Measurements from ENCODE around the gene AP3S1.
A peak's percentile ranks its signal among the peaks of the same experiment; 100 is the strongest.
"Not testable (repeated sequence)": the region's sequence is repeated elsewhere in the genome, so short reads cannot be mapped to it uniquely, and the experiment has no call there.

Gene AP3S1

DNA sequence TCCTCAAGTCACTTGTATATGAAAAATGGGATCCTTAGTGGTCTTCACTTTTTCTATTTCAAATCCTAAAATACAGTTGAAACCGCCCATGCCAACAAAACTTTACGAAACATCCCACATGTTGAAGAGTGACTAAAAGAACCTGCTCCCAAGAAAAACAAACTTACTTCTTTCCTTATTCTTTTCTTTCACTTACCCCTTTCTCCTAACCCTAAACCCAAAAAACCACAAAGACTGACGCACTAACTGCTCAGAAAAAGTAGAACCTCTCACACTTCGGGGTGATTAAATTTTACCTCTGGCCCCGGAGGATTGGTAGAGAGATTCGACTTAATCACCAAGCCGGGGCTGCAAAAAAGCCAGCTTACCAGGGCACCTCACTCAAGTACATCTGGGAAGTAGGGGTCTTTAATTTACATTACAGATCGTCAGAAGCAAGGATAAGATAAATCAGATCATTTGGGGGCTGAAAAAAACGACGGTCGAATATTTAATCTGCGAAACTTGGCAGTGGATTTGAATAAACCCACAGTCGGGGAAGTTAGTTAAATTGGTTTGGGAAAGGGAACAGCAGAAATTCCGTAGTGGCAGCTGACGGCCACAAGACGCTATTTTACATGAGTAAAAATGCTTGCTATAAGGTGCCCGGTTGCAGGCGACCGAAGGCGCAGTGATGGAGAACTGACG lies 26.6 kb upstream of the AP3S1 start:
- Mint-ChIP-seq H3K27me3 (peaks cover 79% of the 10 kb centered on the region), H3K4me1 (ENCODE audit: low read depth) (peaks cover 22% of the 10 kb centered on the region), H3K9me3 (no peaks in the 10 kb centered on the region), H3K4me3 (peak overlapping the region; percentile 54), H3K36me3 (ENCODE audit: low read depth) (no peaks in the 10 kb centered on the region), H3K27ac (no peak overlapping the region)
- no peak for DNase-seq

DNA sequence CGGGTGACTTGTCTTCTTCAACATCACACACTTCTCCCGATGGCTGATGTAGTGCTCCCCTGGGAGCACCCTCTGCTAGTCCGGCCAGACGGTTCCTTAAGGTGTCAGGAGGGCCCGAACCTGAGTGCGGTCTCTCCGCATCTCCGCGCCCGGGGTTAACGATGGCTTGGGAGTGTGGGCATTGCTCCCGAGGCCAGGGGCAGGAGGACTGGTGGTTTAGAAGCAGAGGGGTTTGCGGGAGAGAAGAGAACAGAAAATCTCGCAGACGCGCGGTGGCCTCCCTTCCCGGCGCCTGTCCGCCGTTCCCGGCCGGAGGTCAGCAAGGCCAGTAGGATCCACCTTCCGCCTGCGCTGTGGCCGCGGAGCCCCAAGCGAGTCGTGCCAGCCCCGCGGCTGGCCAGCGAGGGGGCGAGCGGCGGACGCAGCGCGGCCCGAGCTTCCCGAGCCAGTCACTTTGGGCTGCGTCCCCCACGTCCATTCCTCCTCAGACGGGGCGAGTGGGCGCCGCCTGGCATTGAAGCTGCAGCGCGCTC lies 26.0 kb upstream of the AP3S1 start:
- Mint-ChIP-seq H3K27me3 (peaks cover 81% of the 10 kb centered on the region), H3K4me3 (peak overlapping the region; percentile 71), H3K36me3 (ENCODE audit: low read depth) (no peaks in the 10 kb centered on the region), H3K4me1 (ENCODE audit: low read depth) (peaks cover 22% of the 10 kb centered on the region), H3K27ac (no peak overlapping the region), H3K9me3 (no peaks in the 10 kb centered on the region)
- no peak for DNase-seq

DNA sequence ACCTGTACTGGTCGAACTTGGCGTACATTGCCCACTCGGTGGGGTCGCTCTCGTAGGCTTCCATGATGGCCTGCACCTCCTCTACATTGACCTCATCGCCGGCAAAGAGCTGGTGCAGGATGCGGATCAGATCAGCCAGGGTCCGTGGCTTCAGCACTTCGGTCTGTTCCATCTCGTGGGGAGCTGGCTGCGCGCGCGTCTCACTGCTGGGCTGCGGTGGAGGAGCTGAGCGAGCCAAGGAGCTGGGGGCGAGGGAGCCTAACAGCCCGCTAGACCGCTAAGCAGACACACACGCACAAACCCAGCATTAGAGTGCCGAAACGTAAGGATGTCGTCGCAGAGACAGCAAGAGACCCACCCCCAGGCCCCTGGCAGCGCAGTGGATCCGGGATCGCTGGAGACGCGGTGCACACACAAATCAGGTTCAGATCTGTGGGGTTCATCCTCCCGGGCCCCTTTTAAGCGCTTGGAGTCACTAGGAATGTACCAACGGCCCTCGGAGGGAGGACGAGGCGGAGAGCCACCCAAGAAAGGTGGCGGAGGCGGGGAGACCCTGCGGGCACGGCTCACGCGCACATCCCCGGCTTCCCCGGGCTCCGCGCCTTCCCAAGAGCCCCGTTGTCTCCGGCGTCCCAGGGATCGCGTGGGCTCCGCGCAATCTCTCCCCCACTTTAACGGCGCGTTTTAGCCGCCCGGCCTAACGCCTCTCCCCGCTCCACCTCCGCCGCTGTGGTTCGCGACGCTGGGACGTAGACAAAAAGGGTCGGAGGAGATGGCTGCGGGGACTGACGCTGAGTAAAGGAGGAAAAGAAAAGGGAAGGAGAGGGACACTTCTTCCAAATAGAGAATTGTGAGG lies 25.3 kb upstream of the AP3S1 start, which contains the start of gene CDO1:
Gene CDO1 (minus strand): TSS at position 434 of the 856 bp plus-strand sequence. CDS start 262 bp downstream, at position 172.
- peaks cover 79% of the 10 kb centered on the region for H3K27me3 Mint-ChIP-seq
- DNase-seq: peak; percentile 55
- no peak within 1 kb of the TSS for H3K27ac Mint-ChIP-seq

DNA sequence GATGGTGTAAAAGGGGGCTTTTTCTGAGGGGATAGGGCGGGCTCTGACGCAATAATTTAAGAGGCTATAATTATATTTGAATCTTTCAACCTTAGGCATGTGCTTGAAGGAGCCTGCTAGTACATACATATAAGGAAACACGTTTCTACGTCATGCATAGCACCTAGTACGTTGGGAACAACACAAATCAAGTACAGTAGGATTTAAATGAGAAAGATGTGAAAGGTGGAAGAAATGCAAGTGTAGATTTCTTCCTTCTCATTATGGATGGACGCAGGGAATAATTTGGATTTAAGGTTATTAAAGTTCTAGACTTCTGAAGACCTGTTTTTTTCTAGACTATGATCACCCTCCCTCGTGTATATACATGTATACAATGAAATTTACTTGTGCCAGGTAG lies 24.3 kb upstream of the AP3S1 start:
- Mint-ChIP-seq H3K4me3 (no peak overlapping the region), H3K27ac (no peak overlapping the region), H3K27me3 (peaks cover 76% of the 10 kb centered on the region), H3K4me1 (ENCODE audit: low read depth) (peaks cover 22% of the 10 kb centered on the region), H3K9me3 (no peaks in the 10 kb centered on the region), H3K36me3 (ENCODE audit: low read depth) (no peaks in the 10 kb centered on the region)
- DNase-seq: no peak

More for the DNA sequence above, 25.3 kb upstream of the AP3S1 start, which contains the start of gene CDO1:
- H3K9me3 Mint-ChIP-seq: no peaks in the 10 kb centered on the region
- H3K4me1 Mint-ChIP-seq (ENCODE audit: low read depth): peaks cover 22% of the 10 kb centered on the region
- H3K4me3 Mint-ChIP-seq: peak within 1 kb of the TSS; percentile 71
- H3K36me3 Mint-ChIP-seq (ENCODE audit: low read depth): no peaks in the 10 kb centered on the region

- no peak for DNase-seq
- Mint-ChIP-seq H3K4me3 (no peak overlapping the region), H3K9me3 (no peaks in the 10 kb centered on the region), H3K36me3 (ENCODE audit: low read depth) (no peaks in the 10 kb centered on the region), H3K4me1 (ENCODE audit: low read depth) (peaks cover 19% of the 10 kb centered on the region), H3K27me3 (peaks cover 70% of the 10 kb centered on the region), H3K27ac (no peak overlapping the region)
Observed at GRCh38 chr5:115818821-115819220, 22.9 kb upstream of the AP3S1 start.

GRCh38 chr5:115820846-115821245 lies 20.9 kb upstream of the AP3S1 start:
- no peaks in the 10 kb centered on the region for H3K36me3 Mint-ChIP-seq (ENCODE audit: low read depth)
- H3K27ac Mint-ChIP-seq: no peak overlapping the region
- no peak overlapping the region for H3K4me3 Mint-ChIP-seq
- H3K4me1 Mint-ChIP-seq (ENCODE audit: low read depth): peaks cover 8% of the 10 kb centered on the region
- peaks cover 7% of the 10 kb centered on the region for H3K9me3 Mint-ChIP-seq
- H3K27me3 Mint-ChIP-seq: peaks cover 57% of the 10 kb centered on the region
- no peak for DNase-seq

- peaks cover 17% of the 10 kb centered on the region for H3K9me3 Mint-ChIP-seq
- H3K27ac Mint-ChIP-seq; DNase-seq; H3K4me1 Mint-ChIP-seq (ENCODE audit: low read depth); H3K4me3 Mint-ChIP-seq: not testable (repeated sequence)
- peaks cover 34% of the 10 kb centered on the region for H3K36me3 Mint-ChIP-seq (ENCODE audit: low read depth)
- peaks cover 23% of the 10 kb centered on the region for H3K27me3 Mint-ChIP-seq
Observed at GRCh38 chr5:115824983-115825382, 16.8 kb upstream of the AP3S1 start.

DNA sequence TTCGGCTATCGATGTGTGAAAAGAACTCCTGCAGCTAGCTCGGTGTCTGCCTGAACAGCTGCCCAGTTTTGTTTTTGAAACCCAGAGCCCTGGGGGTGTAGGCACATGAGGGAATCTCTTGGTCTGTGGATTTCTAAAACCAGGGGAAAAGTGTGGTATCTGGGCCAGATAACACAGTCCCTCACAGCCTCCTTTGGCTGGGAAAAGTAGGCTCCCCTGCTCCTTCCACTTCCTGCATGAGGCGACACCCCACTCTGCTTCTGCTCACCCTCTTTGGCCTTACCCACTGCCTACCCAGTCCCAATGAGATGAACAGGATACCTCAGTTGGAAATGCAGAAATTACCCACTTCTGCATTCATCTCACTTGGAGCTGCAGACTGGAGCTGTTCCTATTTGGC lies 15.8 kb upstream of the AP3S1 start:
- no peak overlapping the region for H3K27ac Mint-ChIP-seq
- peaks cover 17% of the 10 kb centered on the region for H3K9me3 Mint-ChIP-seq
- H3K36me3 Mint-ChIP-seq (ENCODE audit: low read depth): peaks cover 40% of the 10 kb centered on the region
- H3K4me1 Mint-ChIP-seq (ENCODE audit: low read depth): no peaks in the 10 kb centered on the region
- DNase-seq: no peak
- peaks cover 15% of the 10 kb centered on the region for H3K27me3 Mint-ChIP-seq
- H3K4me3 Mint-ChIP-seq: no peak overlapping the region

DNA sequence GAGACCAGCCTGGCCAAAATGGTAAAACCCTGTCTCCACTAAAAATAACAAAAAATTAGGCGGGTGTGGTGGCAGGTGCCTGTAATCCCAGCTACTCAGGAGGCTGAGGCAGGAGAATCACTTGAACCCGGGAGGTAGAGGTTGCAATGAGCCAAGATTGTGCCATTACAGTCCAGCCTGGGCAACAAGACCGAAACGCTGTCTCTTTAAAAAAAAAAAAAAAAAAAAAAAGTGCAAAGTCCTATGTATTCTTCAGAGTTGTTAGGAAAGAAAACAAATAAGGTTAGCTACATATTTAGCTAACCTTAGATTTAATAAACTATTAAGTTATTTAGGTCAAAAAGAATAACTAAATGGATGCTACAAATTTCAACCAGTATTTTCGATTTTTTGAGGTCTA lies 11.8 kb upstream of the AP3S1 start:
- DNase-seq: no peak
- Mint-ChIP-seq H3K4me1 (ENCODE audit: low read depth) (peaks cover 6% of the 10 kb centered on the region), H3K36me3 (ENCODE audit: low read depth) (peaks cover 76% of the 10 kb centered on the region), H3K9me3 (peaks cover 12% of the 10 kb centered on the region), H3K27ac (no peak overlapping the region), H3K27me3 (peaks cover 2% of the 10 kb centered on the region), H3K4me3 (no peak overlapping the region)

- H3K27me3 Mint-ChIP-seq: no peaks in the 10 kb centered on the region
- peaks cover 7% of the 10 kb centered on the region for H3K4me1 Mint-ChIP-seq (ENCODE audit: low read depth)
- DNase-seq: no peak
- H3K9me3 Mint-ChIP-seq: peaks cover 7% of the 10 kb centered on the region
- H3K36me3 Mint-ChIP-seq (ENCODE audit: low read depth): peaks cover 89% of the 10 kb centered on the region
- H3K27ac Mint-ChIP-seq: no peak overlapping the region
- H3K4me3 Mint-ChIP-seq: no peak overlapping the region
Observed at GRCh38 chr5:115831163-115831768, 10.5 kb upstream of the AP3S1 start.

DNA sequence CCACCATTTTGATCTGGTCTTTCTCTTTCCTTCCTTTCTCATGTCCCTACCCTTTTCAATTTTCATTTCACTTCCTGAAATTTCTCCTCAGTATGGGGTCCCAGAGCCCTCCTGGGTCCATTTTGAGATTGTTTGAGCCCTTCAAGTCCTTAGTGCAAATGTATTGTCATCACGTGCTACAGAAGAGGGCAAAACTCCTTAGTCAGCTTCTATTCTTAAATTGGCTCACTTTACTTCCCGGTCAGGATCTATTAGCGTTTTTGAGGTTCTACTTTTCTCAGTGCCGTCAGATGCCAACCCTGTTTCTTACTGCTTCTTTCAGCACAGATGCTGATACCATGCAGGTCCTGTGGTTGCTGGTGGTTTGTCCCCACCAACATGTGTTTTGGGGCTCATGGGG lies 6.3 kb upstream of the AP3S1 start:
- peaks cover 39% of the 10 kb centered on the region for H3K4me1 Mint-ChIP-seq (ENCODE audit: low read depth)
- peak overlapping the region; percentile 0 for H3K27ac Mint-ChIP-seq
- H3K9me3 Mint-ChIP-seq: no peaks in the 10 kb centered on the region
- DNase-seq: no peak
- H3K27me3 Mint-ChIP-seq: no peaks in the 10 kb centered on the region
- no peak overlapping the region for H3K4me3 Mint-ChIP-seq
- peaks cover 87% of the 10 kb centered on the region for H3K36me3 Mint-ChIP-seq (ENCODE audit: low read depth)

GRCh38 chr5:115838885-115839518 lies 2.7 kb upstream of the AP3S1 start:
- H3K27ac Mint-ChIP-seq: peak overlapping the region; percentile 100
- DNase-seq: peak; percentile 42
- peaks cover 73% of the 10 kb centered on the region for H3K36me3 Mint-ChIP-seq (ENCODE audit: low read depth)
- peak overlapping the region; percentile 98 for H3K4me3 Mint-ChIP-seq
- no peaks in the 10 kb centered on the region for H3K27me3 Mint-ChIP-seq
- no peaks in the 10 kb centered on the region for H3K9me3 Mint-ChIP-seq
- H3K4me1 Mint-ChIP-seq (ENCODE audit: low read depth): peaks cover 47% of the 10 kb centered on the region

GRCh38 chr5:115840873-115841272 lies 862 bp upstream of the AP3S1 start:
- Mint-ChIP-seq H3K4me1 (ENCODE audit: low read depth) (peaks cover 59% of the 10 kb centered on the region), H3K36me3 (ENCODE audit: low read depth) (peaks cover 55% of the 10 kb centered on the region), H3K9me3 (no peaks in the 10 kb centered on the region), H3K4me3 (peak overlapping the region; percentile 98), H3K27ac (peak overlapping the region; percentile 100), H3K27me3 (no peaks in the 10 kb centered on the region)
- no peak for DNase-seq
